GM18907 (cell line): Measurements from ENCODE around the gene TM7SF2.
A peak's percentile ranks its signal among the peaks of the same experiment; 100 is the strongest.

Experiments
- ATAC-seq: cut with Tn5 transposase; IDR thresholded peaks from one replicate; pipeline ENCODE4 v1.9.1; 2021; ENCODE audit warnings: mild to moderate bottlenecking, moderate library complexity; ENCODE audit not compliant: unreplicated experiment

Gene TM7SF2

GRCh38 chr11:65150509-65151299 lies 39.0 kb downstream of the TM7SF2 start:
- ATAC-seq, result no peak

GRCh38 chr11:65151331-65151899 lies 39.7 kb downstream of the TM7SF2 start:
- no peak for ATAC-seq

DNA sequence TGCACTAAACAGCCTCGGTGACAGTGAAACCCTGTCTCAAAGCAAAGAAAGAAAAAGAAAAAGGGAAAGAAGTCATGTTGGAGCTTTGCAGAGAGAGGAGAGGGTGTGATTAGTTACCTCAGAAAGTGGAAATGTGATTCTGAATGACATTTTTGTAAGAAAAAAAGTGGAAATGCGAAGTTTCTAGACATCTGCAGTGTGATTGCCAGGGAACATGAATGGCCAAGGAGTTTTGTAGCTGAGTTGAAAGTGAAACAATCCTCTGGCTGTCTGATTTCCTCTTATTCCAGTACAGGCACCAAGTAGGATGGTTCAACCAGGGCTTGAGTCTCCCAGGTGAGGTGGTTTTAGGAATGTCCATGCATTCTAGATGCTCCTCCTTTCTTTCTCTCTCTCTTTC lies 40.5 kb downstream of the TM7SF2 start:
- no peak for ATAC-seq

DNA sequence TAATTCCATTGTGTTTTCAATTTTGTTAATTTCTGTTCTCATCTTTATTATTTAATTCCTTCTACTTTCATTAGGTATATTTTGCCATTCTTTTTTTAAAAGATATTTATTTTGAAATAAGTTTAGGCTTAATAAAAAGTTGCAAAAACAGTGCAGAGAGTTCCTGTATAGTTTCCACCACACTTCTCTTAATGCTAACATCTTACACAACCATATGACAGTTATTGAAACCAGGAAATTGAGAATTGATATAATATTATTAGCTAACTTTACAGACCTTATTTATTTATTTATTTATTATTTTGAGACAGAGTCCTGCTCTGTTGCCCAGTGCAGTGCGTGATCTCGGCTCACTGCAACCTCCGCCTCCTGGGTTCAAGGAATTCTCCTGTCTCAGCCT lies 44.6 kb downstream of the TM7SF2 start:
- ATAC-seq, result no peak

DNA sequence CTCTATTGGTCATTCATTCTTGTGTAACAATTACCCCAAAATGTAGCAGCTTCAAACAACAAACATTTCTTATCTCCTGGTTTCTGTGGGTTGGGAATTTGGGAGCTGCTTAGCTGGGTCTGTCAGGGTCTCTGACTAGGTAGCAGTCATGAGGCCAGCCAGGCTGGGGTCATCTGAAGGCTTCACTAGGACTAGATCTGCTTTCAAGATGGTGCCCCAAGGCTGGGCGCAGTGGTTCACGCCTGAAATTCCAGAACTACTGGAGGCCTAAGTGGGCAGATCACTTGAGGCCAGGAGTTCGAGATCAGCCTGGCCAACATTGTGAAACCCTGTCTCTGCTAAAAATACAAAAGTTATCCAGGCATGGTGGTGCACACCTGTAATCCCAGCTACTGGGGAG lies 45.3 kb downstream of the TM7SF2 start:
- ATAC-seq, result no peak

DNA sequence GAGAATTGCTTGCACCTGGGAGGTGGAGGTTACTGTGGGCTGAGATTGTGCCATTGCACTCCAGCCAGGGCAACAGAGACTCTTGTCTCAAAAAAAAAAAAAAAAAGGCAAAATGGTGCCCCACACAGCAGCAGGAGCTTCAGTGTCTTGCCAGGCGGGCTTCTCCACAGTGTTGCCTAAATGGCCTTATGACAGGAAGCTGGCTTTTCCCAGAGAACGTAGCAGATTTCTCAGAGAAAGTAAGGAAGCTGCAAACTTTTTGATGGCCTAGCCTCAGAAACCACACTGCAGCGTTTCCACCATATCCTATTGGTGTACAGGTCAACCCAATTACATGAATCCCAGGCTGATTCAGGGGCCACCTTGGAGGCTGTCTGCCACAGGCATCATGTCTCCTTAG lies 45.7 kb downstream of the TM7SF2 start:
- ATAC-seq, result no peak

DNA sequence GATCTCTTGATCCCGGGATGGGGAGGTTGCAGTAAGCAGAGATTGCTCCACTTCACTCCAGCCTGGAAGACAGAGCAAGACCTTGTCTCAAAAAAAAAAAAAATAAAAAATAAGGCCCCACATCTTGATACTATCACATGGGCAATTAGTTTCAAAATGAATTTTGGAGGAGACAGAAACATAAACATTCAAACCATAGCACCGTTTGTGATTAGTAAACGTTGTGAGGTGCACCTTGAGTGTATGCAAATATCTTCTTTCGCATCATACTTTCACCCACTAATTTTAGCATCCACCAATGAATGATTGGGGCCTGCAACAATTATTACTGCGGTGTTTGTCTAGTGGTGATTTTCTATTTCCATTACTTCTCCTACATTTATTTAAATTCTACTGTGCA lies 47.3 kb downstream of the TM7SF2 start:
- peak; percentile 49 for ATAC-seq

GRCh38 chr11:65160643-65161042 lies 49.0 kb downstream of the TM7SF2 start:
- ATAC-seq, result no peak

- ATAC-seq, result no peak
Observed at GRCh38 chr11:65163684-65164083, 52.0 kb downstream of the TM7SF2 start.
